NOMO-1 treated with dmso at 0.1 percent for 144 hours (cell line): ENCODE measurements around the gene RUNX2.

ENCODE experiments used
- DNase-seq: peaks from one replicate; lab custom pipeline; 2025; ENCODE audit not compliant: unreplicated experiment; lab: John Stamatoyannopoulos, UW

RUNX2 gene

DNA sequence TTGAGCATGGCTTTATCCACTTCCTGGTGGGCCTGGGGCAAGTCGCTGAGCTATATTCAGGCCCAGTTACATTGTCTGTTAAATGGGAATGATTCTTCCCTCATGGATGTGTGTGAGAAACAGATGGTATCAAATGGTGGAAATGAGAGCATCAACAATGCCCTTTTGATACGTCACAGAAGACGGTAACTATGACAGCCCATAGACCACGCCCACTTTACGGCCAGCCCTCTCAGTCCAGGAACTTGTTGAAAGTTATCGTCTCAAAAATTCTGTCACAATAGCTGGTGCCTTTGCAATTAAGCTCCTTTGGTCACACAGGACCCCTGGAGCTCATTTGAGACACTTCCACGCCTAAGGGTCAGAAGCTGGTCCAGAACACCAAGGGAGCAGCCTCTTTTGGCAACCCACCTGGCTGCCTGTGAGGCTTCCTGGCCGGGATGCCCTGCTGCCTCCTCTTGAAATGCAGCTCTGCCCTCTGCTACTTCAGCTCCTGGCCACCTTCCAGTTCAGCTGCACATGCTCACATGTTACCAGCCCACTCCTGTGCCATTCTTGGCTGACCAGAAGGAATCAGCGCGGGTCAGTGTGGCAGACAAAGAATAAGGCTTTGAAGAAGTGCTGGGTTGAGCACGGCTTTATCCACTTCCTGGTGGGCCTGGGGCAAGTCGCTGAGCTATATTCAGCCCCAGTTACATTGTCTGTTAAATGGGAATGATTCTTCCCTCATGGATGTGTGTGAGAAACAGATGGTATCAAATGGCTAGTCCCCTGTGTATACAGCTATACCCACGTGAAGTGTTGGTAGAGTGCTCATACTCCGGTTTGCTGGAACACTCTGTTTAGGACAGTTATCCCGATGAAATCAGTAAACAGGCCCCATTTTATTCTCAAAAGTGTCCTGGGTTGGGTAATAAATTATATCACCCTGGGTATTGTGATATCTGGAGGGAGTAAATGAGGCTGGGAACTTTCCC lies 248.8 kb downstream of the RUNX2 start:
- DNase-seq, result no peak

DNA sequence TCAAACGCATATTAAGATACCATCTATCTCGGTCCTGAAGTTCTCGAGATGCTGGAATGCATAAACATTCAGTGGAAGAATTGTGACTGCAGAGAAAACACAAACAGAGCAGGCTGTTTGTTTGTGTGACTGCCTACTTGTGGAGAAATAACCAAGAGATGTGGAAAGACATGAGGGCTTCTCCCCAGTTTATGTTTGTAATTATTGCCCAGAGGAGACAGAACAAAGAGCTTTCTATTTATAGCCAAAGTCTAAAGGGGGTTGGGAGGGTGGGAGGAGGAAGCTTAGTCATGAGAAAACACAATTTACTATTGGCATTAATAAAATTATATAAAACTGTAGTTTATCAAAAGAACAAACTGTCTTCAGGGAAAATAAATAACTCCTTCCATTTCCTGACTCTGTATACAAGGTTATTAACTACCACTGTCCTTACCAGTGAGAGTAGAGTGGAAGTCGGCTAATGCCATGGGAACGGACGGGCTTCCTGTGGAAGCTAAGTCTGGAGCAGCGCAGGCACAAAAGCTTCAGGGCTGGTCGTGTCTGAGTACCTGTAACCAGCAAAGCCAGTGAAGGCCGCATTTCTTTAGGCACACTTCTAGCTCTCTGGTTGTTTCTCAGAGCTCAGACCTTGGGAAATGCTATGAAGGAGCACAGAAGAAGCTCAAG lies 249.8 kb downstream of the RUNX2 start:
- DNase-seq, result no peak

DNA sequence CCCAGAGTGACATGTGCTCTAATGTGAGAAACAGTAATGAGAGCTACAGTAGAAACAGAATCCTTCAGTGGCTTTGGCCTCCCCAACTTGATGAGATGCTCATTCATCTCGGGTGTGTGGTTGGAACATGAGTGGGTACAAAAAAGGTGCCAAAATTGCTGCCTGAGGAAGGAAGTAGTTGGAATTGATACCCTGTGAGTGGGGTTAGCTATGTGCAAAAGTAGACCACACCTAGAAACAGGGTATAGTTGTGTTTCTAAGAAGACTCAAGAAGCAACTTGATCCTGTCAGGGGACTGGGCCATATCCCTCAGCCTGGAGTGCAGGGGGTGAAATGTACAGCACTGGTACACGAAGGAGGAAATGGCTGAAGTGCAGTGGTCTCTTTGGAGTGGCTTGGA lies 256.0 kb downstream of the RUNX2 start:
- no peak for DNase-seq

- no peak for DNase-seq
Observed at GRCh38 chr6:45586216-45587171, 258.4 kb downstream of the RUNX2 start.

- no peak for DNase-seq
Observed at GRCh38 chr6:45587229-45588060, 259.3 kb downstream of the RUNX2 start.

- DNase-seq, result no peak
Observed at GRCh38 chr6:45589367-45589766, 261.2 kb downstream of the RUNX2 start.

DNA sequence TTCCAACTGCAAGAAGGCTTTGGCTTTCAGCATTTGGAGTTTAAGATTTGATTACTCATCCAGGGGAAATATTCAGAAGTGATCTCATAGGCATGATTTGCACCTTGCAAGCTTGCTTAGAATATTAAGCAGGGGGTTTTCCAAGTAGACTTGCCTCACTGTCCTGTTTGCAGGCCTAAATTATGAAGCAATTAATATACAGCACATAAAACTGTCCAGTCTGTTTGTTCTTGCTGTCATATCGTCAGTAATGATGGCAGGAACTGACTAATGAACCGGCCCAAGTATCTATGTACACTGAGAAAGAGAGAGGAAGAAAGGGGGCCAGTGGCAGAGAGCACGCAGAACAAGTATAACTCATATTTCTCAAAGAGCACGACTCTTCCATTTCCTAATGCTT lies 262.1 kb downstream of the RUNX2 start:
- no peak for DNase-seq

GRCh38 chr6:45590696-45591184 lies 262.6 kb downstream of the RUNX2 start:
- no peak for DNase-seq

GRCh38 chr6:45591306-45591705 lies 263.2 kb downstream of the RUNX2 start:
- no peak for DNase-seq

- DNase-seq, result no peak
Observed at GRCh38 chr6:45591890-45592289, 263.8 kb downstream of the RUNX2 start.

- DNase-seq, result no peak
Observed at GRCh38 chr6:45592991-45593390, 264.9 kb downstream of the RUNX2 start.

GRCh38 chr6:45595010-45595851 lies 267.1 kb downstream of the RUNX2 start:
- no peak for DNase-seq

DNA sequence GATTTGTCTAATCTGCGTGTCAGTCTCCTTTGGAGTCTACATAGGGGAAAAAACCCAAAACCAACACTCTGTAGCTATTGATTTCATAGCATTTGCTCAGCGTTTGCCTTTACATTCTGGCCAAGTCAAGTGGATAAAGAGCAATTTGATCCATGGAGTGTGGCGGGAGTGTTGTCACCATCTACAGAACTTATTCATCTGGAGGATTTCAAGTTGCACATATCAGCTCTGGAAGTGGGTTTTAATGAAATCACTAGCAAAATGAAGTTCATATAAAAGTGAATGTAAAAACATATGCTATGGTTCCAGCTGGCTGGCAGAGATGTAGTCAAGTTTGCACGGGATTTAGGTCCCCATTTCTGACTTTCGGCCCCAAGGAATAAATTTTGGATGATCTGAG lies 269.3 kb downstream of the RUNX2 start:
- DNase-seq, result no peak

DNA sequence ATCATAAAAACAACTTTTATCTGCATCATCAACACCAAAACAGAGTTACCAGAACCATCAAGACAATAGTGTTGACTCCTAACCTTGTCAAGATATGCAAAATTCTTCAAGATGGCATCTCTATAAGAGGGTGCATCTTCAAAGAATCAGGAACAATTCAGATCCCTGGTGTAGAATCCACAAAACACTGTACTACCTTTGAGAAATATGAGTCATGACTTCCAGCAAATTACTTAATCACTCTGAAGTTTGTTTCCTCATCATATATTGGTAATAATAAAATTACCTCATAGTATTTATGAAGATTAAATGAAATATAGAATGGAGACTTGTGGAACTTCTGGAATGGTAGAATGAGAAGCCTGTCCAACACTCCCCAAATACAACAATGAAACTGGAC lies 270.9 kb downstream of the RUNX2 start:
- DNase-seq, result no peak

DNA sequence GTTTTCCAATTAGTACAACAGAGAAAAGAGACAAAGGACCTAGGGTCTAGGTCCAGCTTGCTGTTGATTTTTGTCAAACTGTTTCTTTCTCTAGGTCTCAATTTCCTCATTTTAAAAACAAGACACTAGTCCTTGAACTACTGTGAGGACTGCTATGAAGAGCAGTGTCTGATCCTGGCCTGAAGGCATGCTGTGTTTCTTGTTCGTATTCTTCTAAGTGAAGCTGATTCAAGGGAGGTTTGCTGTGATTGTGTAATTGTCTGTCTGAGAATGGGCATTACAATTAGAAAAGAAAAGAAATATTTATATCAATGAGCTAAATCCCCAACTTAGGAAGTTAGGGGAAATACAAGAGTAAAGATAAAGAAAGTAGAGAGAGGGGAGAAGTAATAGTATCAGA lies 277.8 kb downstream of the RUNX2 start:
- DNase-seq, result no peak

- no peak for DNase-seq
Observed at GRCh38 chr6:45606831-45607400, 278.8 kb downstream of the RUNX2 start.

DNA sequence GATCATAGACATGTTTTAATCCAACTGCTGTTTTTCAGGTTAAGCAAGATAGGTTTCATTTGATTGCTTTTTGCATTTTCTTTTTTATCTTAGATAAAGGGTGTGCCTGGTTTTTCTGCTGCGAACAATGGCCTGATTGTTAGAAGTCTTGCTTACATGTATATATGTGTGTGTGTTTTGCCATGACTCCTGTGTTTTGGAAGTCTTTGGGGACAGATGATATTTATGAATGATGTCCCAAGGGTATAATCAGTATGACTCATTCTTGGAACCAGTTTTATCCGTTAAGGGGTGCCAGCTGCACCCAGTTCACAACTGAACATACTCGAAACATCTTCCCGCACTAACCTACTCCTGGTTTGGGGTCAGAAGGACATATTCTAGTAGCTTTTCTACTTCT lies 279.7 kb downstream of the RUNX2 start:
- DNase-seq, result no peak

- no peak for DNase-seq
Observed at GRCh38 chr6:45608252-45608913, 280.3 kb downstream of the RUNX2 start.
